IPS-20b (cell line): Measurements from ENCODE around the gene GNA12.
A peak's percentile ranks its signal among the peaks of the same experiment; 100 is the strongest.

Experiments used
- H3K27ac ChIP-seq: one replicate; pipeline ENCODE4 v1.5.1; 2013; ENCODE audit warnings: low read length
- H3K27me3 ChIP-seq: 2 replicates; pipeline ENCODE4 v1.6.1; 2013; ENCODE audit warnings: mild to moderate bottlenecking, low read length, inconsistent platforms; ENCODE audit not compliant: insufficient read depth
- H3K36me3 ChIP-seq: 2 replicates; pipeline ENCODE4 v1.6.1; 2013; ENCODE audit warnings: low read depth, mild to moderate bottlenecking, inconsistent platforms, low read length, moderate library complexity; ENCODE audit not compliant: insufficient read depth
- H3K4me1 ChIP-seq: 2 replicates; pipeline ENCODE4 v1.6.1; 2013; ENCODE audit warnings: mild to moderate bottlenecking, control low read depth, inconsistent platforms, low read length, moderate library complexity; ENCODE audit not compliant: insufficient read depth
- H3K4me3 ChIP-seq: 2 replicates; pipeline ENCODE4 v1.5.1; 2013; ENCODE audit warnings: mild to moderate bottlenecking, low read length, inconsistent platforms
- H3K9ac ChIP-seq: 2 replicates; pipeline ENCODE4 v1.6.1; 2013; ENCODE audit warnings: low read depth, mild to moderate bottlenecking, inconsistent platforms, low read length, moderate library complexity
- H3K9me3 ChIP-seq: 2 replicates; pipeline ENCODE4 v1.6.1; 2013; ENCODE audit warnings: mild to moderate bottlenecking, low read depth, low read length, inconsistent platforms; ENCODE audit not compliant: insufficient read depth

Gene GNA12

DNA sequence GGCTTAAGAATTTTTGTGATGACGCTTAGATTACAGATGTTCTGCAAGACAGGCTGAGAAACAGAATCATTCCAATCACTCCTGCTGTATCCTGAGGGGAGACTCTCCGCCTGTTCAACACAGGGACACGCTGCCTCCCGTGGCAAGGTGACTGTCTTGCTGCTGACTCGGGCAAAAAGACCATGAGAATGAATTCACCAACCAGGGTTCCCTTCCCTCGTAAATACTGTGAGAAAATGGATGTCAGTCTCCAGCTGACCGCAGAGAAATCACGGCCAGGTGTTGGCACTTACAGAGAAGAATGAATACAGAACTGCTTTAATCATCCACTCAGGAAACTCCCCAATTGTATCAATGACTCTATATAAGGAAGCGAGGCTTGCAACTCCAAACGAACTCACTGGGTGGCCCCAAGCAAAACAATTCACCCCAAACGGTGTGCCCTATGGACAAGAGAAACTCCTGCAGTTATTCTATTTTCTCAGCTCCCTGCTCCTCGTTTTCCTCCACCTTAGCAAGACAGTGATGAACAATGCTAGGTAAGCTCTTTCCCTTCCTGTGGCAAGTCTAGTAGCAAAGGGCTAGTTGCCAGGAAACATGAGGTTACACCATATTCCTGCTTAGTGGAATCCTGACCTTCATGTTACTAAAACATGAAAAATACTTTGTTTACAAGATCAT, 22.8 kb downstream of the GNA12 start:
- Histone ChIP-seq H3K4me3 (peak overlapping the region; percentile 45; the same call in 1 of the 2 replicates), H3K36me3 (no peaks in the 10 kb centered on the region), H3K27ac (peak overlapping the region; percentile 99), H3K9me3 (no peaks in the 10 kb centered on the region), H3K4me1 (peaks cover 72% of the 10 kb centered on the region), H3K9ac (peak overlapping the region; percentile 75), H3K27me3 (no peaks in the 10 kb centered on the region)

DNA sequence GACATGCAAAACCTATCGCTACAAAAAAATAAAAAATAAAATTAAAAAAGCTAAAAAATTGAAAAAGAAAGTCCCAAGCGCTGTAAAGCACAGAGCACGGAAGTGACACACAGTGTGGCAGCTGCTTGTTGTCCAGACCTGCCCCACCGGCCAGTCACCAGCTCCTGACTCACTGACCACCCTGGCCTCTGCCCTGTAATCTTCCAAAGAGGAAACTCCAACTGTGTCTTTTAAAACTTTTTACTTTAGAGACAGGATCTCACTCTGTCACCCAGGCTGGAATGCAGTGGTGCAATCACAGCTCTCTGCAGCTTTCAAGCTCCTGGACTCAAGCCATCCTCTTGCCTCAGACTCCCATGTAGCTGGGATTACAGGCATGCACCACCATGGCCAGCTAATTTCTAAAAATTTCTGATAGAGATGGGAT, 23.6 kb downstream of the GNA12 start:
- H3K36me3 ChIP-seq = no peaks in the 10 kb centered on the region
- H3K27ac ChIP-seq = peak overlapping the region; percentile 68
- H3K9ac ChIP-seq = peak overlapping the region; percentile 75; the same call in 1 of the 2 replicates
- H3K9me3 ChIP-seq = no peaks in the 10 kb centered on the region
- no peaks in the 10 kb centered on the region for H3K27me3 ChIP-seq
- H3K4me3 ChIP-seq = peak overlapping the region; percentile 45; the same call in 1 of the 2 replicates
- H3K4me1 ChIP-seq = peaks cover 71% of the 10 kb centered on the region

DNA sequence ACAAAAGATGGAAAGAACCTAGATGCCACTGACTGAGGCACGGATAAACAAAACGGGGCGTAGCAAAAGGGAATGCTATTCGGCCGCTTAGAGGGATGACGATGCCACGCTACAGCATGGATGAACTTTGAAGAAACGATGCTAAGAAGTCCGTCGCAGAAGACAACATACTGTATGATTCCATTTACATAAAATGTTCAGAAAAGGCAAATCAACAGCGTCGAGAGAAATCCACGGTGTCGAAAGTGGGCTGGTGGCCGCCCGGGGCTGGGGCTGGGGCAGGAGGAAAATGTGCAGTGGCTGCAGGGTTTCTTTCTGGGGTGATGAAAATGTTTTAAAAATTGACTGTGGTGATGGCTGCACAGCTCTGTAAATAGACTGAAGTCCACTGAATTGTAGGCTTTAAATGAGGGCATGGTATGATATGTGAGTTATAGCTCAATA, 24.1 kb downstream of the GNA12 start:
- H3K27ac ChIP-seq = peak overlapping the region; percentile 69
- no peak overlapping the region for H3K4me3 ChIP-seq
- H3K4me1 ChIP-seq = peaks cover 67% of the 10 kb centered on the region
- no peaks in the 10 kb centered on the region for H3K9me3 ChIP-seq
- peak overlapping the region; percentile 75; the same call in 1 of the 2 replicates for H3K9ac ChIP-seq
- H3K27me3 ChIP-seq = no peaks in the 10 kb centered on the region
- no peaks in the 10 kb centered on the region for H3K36me3 ChIP-seq

DNA sequence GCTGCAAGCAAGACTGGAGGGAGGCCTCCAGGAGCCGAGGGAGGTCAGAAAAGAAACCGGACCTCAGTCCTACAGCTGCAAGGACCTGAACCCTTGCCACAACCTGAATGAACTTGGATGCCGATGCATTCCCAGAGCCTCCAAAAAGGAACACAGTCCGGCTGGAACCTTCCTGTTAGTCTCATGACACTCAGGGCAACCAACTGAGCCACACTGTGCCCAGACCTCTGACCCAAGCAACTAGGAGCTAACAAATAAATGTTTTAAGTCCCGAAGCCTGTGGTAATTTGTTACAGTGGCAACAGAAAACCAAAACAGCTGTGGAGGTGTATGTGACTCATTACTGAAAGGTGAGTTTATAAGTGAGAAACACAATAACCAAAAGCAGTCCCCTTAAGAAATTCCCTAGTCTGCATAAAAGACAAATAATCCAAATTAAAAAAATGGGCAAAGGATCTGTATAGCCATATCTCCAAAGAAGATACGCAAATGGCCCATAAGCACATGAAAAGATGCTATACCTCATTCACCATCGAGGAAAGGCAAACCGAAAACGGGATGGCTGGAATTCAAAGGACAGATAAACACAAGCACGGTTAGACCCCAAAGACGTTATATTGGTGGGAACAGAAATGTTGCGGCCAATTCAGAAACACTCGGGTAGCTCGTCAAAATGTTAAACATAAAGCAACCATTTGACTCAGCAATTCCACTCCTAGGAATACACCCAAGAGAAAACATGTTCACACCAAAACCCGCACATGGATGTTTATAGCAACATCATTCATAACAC, 24.8 kb downstream of the GNA12 start:
- Histone ChIP-seq H3K9me3 (no peaks in the 10 kb centered on the region), H3K27ac (peak overlapping the region; percentile 75), H3K4me1 (peaks cover 67% of the 10 kb centered on the region), H3K27me3 (no peaks in the 10 kb centered on the region), H3K9ac (peak overlapping the region; percentile 75; the same call in 1 of the 2 replicates), H3K36me3 (no peaks in the 10 kb centered on the region; the same call in 1 of the 2 replicates), H3K4me3 (no peak overlapping the region)

DNA sequence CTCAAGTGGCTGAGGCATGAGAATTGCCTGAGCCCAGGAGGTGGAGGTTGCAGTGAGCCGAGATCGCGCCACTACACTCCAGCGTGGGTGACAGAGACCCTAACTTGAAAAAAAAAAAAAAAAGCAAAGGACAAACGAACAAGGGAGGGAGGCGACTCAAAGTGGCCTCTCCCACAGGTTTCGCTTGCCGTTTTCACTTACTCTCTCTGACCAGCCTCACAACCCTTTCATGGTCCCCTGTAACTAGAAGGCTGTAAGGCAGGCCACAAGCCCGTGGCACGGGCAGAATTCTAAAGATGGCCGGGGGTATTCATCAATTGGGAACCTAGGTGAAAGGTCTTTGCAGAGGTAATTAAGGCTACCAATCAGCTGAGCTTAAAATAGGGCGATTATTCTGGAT, 25.5 kb downstream of the GNA12 start:
- Histone ChIP-seq H3K27me3 (no peaks in the 10 kb centered on the region), H3K4me1 (peaks cover 67% of the 10 kb centered on the region), H3K4me3 (no peak overlapping the region), H3K9me3 (no peaks in the 10 kb centered on the region), H3K36me3 (no peaks in the 10 kb centered on the region; the same call in 1 of the 2 replicates), H3K27ac (peak overlapping the region; percentile 75), H3K9ac (peak overlapping the region; percentile 75; the same call in 1 of the 2 replicates)

DNA sequence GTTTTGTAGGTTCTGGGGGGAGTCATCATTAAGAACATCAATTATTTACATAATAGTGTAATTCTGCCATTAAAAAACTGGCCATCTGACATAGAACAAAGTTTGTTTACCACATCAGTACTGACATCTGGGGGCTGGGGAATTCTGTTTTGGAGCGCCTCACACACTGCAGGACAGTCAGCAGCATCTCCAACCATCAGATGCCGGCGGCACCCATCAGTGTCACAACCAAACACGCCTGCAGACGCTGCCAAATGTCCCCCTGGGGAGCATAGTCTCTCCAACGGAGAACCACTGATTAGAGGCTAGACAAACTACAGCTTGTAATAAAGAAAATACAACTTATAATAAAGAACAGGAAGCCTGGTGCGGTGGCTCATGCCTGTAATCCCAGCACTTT, 26.0 kb downstream of the GNA12 start:
- Histone ChIP-seq H3K27ac (peak overlapping the region; percentile 75), H3K4me1 (peaks cover 67% of the 10 kb centered on the region), H3K27me3 (no peaks in the 10 kb centered on the region), H3K9me3 (no peaks in the 10 kb centered on the region), H3K4me3 (no peak overlapping the region), H3K9ac (no peak overlapping the region; the same call in 1 of the 2 replicates), H3K36me3 (no peaks in the 10 kb centered on the region; the same call in 1 of the 2 replicates)

DNA sequence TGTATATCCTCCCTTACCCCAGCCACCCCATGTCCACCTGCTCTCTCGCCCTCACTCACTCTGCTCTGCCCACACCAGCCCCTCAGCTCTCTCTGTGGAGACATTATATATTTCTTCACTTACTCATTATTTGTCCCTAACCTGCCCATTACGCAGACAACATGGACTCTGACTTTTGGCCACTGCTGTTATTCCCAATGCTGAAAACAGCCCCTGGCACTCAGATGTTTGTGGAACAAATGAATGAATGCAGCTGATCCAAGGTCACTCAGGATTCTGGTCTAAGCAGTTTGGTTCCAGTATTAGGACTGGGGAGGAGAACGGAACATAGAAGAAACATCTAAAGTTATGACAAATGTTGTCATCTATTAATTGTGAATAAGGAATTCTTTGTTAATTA, 26.7 kb downstream of the GNA12 start:
- Histone ChIP-seq H3K9ac (no peak overlapping the region; the same call in 1 of the 2 replicates), H3K9me3 (no peaks in the 10 kb centered on the region), H3K36me3 (no peaks in the 10 kb centered on the region; the same call in 1 of the 2 replicates), H3K27me3 (no peaks in the 10 kb centered on the region), H3K27ac (no peak overlapping the region), H3K4me3 (no peak overlapping the region), H3K4me1 (peaks cover 61% of the 10 kb centered on the region)

DNA sequence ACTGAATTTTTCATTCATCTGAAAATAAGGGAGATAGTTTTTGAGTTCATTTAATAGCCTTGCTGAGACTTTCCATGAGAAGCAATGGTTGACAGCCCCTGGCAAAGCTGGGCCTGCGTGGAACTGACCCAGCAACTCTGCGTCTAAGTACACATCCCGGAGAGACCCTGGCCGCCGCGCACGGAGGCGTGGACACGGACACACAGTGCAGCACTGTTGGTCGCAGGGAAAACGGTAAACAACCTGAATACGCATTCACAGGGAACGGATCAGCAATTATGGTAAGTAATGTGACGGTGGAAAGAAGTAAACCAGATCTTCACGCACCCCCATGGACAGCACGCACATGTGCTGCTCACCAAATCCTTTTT, 28.2 kb downstream of the GNA12 start:
- no peak overlapping the region; the same call in 1 of the 2 replicates for H3K9ac ChIP-seq
- H3K27me3 ChIP-seq = no peaks in the 10 kb centered on the region
- H3K4me3 ChIP-seq = no peak overlapping the region
- peaks cover 46% of the 10 kb centered on the region for H3K4me1 ChIP-seq
- no peaks in the 10 kb centered on the region for H3K9me3 ChIP-seq
- no peaks in the 10 kb centered on the region; the same call in 1 of the 2 replicates for H3K36me3 ChIP-seq
- no peak overlapping the region for H3K27ac ChIP-seq

DNA sequence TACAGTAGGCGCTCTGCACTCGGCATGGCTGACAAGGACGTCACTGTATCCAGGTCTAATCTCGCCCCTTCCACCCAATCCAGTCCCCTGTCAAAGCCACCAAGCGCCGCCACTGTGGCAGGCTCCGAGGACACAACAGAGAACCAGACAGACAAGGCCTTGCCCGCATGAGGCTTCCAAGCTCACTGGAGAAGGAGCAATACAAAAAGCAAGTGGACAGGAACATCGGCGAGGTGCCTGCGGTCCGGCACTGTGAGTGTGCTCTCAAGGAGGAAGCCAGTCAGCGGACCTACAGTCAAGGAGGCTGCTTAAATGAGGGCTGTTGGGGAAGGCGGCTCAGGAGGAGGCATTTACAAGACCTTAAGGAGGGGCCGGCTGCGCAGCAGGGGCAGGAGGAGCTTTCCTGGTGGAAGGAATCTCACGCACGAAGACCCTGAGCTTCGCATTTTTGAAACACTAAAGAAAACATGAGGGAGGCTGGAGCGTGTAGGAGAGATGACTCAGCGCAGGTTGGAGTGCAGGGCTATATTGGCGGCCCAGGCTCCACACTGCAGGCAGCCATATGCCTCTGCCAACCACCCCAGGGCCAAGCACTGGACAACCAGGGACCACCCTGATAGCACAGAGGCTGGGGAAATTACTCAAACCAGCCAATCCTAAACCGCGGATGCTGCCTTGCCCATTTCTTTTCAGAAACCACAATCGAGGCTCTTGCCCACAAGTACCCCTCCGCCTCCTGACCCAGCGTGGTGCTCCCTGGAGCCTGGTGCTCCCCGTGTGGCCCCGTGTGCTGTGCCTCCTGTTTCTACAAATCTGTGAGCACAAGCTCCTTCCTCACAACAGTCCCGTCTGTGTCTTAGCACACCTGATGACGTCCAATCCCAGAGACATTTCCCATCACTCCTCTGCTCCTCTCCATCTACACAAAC, 28.9 kb downstream of the GNA12 start:
- no peaks in the 10 kb centered on the region; the same call in 1 of the 2 replicates for H3K36me3 ChIP-seq
- no peaks in the 10 kb centered on the region for H3K9me3 ChIP-seq
- H3K27ac ChIP-seq = peak overlapping the region; percentile 84
- H3K4me3 ChIP-seq = peak overlapping the region; percentile 33; the same call in 1 of the 2 replicates
- H3K9ac ChIP-seq = peak overlapping the region; percentile 57; the same call in 1 of the 2 replicates
- no peaks in the 10 kb centered on the region for H3K27me3 ChIP-seq
- peaks cover 42% of the 10 kb centered on the region; the same call in 1 of the 2 replicates for H3K4me1 ChIP-seq

DNA sequence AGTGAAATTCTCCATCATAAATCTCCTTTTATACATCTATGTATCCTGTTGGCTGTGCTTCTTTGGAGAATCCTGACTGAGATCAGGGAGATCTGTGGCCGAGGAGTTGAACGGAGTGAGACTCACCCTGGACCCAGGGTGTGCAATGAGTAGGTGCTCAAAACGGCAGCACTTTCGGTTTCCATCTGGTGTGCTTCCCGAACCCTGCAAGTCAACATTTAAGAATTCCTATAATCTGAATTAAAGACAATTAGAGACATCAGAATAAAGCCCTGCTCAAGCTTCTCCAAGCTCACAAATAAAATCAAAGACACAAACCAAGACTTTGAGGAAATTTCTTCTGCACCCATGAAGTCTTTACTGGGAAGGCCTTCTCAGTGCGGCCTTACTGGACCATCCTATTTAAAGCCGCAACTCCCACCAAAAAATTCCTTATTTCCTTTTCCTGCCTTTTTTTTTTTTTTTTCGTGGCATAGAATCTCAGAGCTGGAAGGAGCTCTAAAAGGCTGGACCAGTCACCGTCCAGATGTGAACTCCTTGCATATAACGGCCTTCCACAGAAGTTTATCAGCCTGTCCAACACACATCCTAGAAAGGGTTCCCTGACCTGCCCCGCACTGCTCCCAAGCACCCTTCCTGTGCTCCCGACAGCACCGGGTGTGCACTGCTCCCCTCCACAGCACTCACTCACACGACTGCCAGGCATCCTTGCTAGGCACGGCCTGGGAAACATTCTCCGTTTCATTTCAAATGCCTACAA, 29.7 kb downstream of the GNA12 start:
- Histone ChIP-seq H3K27ac (peak overlapping the region; percentile 84), H3K4me1 (peaks cover 36% of the 10 kb centered on the region; the same call in 1 of the 2 replicates)

More for the DNA sequence above, 29.7 kb downstream of the GNA12 start:
- H3K4me3 ChIP-seq = peak overlapping the region; percentile 33; the same call in 1 of the 2 replicates
- no peaks in the 10 kb centered on the region; the same call in 1 of the 2 replicates for H3K36me3 ChIP-seq
- H3K9ac ChIP-seq = peak overlapping the region; percentile 57; the same call in 1 of the 2 replicates
- H3K9me3 ChIP-seq = no peaks in the 10 kb centered on the region
- H3K27me3 ChIP-seq = no peaks in the 10 kb centered on the region
